ENCODE data around the gene POLR2I.

The POLR2I gene

DNA sequence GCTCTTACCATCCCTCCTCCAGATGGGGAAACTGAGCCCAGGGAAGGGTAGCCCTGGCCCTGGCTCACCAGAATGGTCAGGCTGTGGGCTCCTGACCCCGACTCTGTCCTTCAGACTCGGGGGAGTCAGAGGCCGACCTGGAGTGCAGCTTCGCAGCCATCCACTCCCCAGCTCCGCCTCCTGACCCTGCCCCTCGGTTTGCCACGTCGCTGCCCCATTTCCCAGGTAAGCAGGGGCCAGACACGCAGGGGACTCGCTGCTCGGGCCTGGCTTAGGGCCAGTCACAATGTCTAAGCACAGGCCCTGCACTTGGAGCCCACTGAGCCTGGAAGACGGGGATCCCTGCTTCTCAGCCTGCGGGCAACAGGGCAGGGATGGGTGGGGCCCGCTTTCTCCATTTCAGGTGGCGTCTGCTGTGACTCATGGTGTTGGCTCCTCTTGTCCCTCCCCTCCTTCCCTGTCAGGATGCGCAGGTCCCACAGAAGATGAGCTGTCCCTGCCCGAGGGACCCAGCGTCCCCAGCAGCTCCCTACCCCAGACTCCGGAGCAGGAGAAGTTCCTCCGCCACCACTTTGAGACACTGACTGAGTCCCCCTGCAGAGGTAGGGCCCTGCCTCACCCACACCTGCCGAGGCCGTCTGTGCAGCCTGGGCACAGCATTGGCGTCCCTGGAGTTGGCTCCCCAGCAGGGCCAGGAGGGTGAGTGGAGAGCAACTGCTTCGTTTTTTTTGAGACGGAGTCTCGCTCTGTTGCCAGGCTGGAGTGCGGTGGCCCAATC, 12.9 kb downstream of the POLR2I start:
- no peak overlapping the region for H3K4me3 Mint-ChIP-seq
- peaks cover 5% of the 10 kb centered on the region for H3K4me1 Mint-ChIP-seq (ENCODE audit: low read depth)
- intact Hi-C loops (cut with micrococcal nuclease): no loop called here
- H3K27me3 Mint-ChIP-seq: no peaks in the 10 kb centered on the region
- H3K27ac Mint-ChIP-seq: no peak overlapping the region
- peaks cover 36% of the 10 kb centered on the region for H3K36me3 Mint-ChIP-seq (ENCODE audit: low read depth)
- no peaks in the 10 kb centered on the region for H3K9me3 Mint-ChIP-seq

DNA sequence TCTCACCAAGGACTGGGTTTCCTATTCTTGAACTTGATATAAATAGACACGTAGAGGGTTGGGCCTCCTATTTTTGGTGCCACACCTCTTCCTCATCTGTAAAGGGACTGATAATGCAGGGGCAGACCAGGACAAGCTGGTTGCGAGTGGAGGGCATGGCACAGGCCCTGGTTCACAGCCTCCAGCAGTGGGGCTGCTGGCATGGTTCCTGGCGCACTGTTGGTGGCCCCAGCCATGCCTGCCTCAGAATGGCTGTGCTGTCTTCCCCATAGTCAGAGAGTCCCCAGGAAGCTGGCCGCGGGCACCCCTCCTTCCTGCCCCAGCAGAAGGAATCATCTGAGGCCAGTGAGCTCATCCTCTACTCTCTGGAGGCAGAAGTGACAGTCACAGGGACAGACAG, 14.2 kb downstream of the POLR2I start:
- intact Hi-C loops (cut with micrococcal nuclease): no loop called here
- no peak overlapping the region for H3K27ac Mint-ChIP-seq
- peaks cover 5% of the 10 kb centered on the region for H3K4me1 Mint-ChIP-seq (ENCODE audit: low read depth)
- H3K4me3 Mint-ChIP-seq: no peak overlapping the region
- peaks cover 38% of the 10 kb centered on the region for H3K36me3 Mint-ChIP-seq (ENCODE audit: low read depth)
- no peaks in the 10 kb centered on the region for H3K9me3 Mint-ChIP-seq
- no peaks in the 10 kb centered on the region for H3K27me3 Mint-ChIP-seq

DNA sequence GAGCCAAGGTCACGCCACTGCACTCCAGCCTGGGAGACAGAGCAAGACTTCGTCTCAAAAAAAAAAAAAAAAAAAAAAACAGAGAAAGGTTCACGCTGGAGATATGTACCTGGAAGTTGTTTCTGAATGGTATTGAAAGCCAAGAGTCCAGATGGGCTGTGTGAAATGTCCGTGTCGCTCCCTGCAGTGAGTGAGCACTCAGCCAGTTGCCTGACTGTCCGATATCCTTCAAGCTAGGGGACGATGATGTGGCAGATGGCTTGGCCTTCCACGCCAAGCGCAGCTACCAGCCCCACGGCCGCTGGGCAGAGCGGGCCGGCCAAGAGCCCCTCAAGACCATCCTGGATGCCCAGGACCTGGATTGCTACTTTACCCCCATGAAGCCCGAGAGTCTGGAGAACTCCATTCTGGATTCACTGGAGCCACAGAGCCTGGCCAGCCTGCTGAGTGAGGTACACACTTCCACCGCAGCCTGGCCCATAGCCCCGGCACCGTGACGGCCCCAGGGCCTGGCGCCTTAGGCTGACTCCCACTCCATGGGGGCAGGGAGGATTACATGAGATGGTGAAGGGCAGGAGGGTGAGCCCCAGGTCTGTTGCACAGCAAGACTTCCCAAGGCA, 15.4 kb downstream of the POLR2I start:
- Mint-ChIP-seq H3K27me3 (no peaks in the 10 kb centered on the region), H3K4me3 (no peak overlapping the region), H3K27ac (no peak overlapping the region), H3K9me3 (no peaks in the 10 kb centered on the region), H3K36me3 (ENCODE audit: low read depth) (peaks cover 38% of the 10 kb centered on the region), H3K4me1 (ENCODE audit: low read depth) (peaks cover 5% of the 10 kb centered on the region)
- intact Hi-C loops (cut with micrococcal nuclease): no loop called here

DNA sequence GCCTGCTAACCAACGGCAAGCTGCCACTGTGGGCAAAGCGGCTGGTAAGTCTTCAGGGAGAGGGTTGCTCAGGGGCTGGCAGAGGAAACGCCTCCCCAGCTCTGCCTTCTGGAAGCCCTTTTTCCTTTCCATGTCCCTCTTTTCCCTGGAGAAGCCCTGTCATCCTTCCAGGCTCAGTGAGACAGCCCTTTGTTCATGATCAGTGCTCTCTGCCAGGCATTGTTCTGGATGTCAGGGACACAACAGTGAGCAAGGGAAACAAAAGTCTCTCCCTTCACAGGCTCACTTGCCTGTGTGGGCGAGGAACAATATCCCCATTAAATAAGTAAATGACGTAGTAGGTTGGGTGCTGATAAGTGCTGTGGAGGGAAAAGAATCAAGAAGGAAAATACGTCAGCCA, 17.6 kb downstream of the POLR2I start:
- Mint-ChIP-seq H3K27ac (no peak overlapping the region), H3K4me1 (ENCODE audit: low read depth) (peaks cover 5% of the 10 kb centered on the region), H3K4me3 (no peak overlapping the region), H3K9me3 (no peaks in the 10 kb centered on the region), H3K27me3 (no peaks in the 10 kb centered on the region), H3K36me3 (ENCODE audit: low read depth) (peaks cover 37% of the 10 kb centered on the region)
- intact Hi-C loops (cut with micrococcal nuclease): no loop called here

DNA sequence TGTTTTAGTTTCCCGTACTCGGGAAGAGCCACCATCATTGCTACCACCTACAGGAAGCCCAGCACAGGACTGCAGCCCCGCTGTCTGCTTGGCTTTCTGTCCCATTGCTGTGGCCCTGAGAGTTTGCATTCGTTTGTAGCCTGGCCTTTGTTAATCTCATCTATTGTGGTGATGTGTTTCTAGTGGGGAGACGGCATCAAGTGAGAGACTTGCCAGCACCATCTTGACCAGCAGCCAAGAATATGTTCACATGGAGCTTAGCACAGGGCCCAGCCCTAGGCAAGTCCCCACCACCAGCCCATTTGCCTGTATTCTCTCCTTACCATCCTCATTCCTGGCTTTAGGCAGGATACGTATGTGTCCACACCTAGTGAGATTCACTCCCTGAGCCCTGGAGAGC, 21.0 kb downstream of the POLR2I start:
- Mint-ChIP-seq H3K36me3 (ENCODE audit: low read depth) (peaks cover 41% of the 10 kb centered on the region), H3K9me3 (no peaks in the 10 kb centered on the region), H3K27ac (no peak overlapping the region), H3K4me1 (ENCODE audit: low read depth) (no peaks in the 10 kb centered on the region), H3K27me3 (no peaks in the 10 kb centered on the region), H3K4me3 (no peak overlapping the region)
- intact Hi-C loops (cut with micrococcal nuclease): no loop called here

DNA sequence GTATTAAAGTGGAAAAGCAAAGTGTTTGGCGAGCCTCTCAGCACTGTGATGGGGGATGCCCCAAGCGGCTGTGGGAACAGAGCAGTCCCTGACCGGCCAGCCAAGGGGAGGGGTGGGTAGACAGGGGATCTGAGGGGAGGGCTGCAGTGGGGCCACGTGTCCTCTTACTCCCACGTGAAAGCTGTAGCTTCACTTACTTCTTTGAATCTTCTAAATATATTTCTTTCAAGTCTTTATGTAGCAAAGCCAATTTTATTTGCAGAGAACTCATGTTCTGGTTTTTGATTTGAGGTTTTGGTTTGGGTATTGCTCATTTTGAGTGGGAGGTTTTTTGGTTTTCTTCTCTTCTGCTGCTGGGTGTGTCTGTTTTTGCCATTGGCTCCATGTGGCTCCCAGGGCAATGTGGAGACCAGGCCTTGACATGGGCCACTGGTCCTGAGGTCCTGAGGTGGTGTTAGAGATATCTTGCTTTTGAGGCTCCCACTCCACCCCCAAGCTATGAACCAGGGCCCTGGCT, 21.5 kb downstream of the POLR2I start:
- H3K27ac Mint-ChIP-seq: peak overlapping the region; percentile 8
- intact Hi-C loops (cut with micrococcal nuclease): no loop called here
- H3K9me3 Mint-ChIP-seq: no peaks in the 10 kb centered on the region
- no peaks in the 10 kb centered on the region for H3K4me1 Mint-ChIP-seq (ENCODE audit: low read depth)
- H3K27me3 Mint-ChIP-seq: no peaks in the 10 kb centered on the region
- H3K36me3 Mint-ChIP-seq (ENCODE audit: low read depth): peaks cover 41% of the 10 kb centered on the region
- no peak overlapping the region for H3K4me3 Mint-ChIP-seq

DNA sequence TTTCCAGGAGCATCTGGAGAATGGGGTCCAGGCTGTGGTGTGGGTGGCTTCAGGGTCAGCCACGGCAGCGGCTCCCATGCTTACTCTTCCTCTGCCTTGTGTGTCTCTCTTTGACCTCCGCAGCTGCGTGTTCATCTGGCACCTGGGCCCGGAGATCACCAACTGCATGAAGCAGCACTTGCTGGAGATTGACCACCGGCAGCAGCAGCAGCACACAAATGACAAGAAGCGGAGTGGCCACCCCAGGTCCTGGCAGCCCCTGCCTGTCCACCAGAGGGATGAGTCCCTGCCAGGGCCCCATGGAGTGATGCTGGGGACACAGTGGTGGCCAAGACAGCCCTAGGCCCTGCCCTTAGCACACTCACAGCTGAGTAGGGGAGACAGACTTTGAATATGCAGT, 22.1 kb downstream of the POLR2I start:
- Mint-ChIP-seq H3K36me3 (ENCODE audit: low read depth) (peaks cover 41% of the 10 kb centered on the region), H3K4me1 (ENCODE audit: low read depth) (no peaks in the 10 kb centered on the region), H3K27me3 (no peaks in the 10 kb centered on the region), H3K27ac (peak overlapping the region; percentile 8), H3K9me3 (no peaks in the 10 kb centered on the region), H3K4me3 (no peak overlapping the region)
- intact Hi-C loops (cut with micrococcal nuclease): no loop called here

DNA sequence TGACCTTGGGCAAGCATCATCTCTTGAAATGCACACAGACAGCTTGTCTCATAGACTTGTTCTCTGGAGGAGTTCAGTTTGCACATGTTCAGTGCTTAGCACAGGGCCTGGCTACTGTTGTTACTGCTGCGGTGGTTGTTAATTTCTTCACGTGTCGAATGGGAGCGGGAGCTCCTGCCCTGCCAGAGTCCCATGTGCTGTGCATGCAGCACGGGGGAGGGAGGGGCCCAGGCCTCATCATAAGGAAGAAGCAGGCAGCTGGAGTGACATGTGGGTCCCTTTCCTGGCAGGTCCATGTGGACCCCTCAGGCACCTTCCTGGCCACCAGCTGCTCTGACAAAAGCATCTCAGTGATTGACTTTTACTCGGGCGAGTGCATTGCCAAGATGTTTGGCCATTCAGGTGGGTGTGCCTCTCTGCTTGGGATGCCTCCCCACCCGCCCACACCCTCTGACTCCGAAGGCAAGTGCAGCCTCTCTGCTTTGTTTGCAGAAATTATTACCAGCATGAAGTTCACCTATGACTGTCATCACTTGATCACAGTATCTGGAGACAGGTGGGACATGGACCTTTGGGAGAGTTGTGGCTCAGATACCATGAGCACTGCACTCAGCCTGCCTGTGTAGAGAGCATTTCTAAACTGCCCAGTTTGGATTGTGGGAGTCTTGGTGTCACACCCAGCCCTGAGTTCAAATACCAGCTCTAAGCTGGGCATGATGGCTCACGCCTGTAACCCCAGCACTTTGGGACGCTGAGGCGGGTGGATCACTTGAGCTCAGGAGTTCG, 23.6 kb downstream of the POLR2I start:
- H3K4me1 Mint-ChIP-seq (ENCODE audit: low read depth): no peaks in the 10 kb centered on the region
- H3K4me3 Mint-ChIP-seq: no peak overlapping the region
- H3K36me3 Mint-ChIP-seq (ENCODE audit: low read depth): peaks cover 31% of the 10 kb centered on the region
- H3K27ac Mint-ChIP-seq: no peak overlapping the region
- H3K9me3 Mint-ChIP-seq: no peaks in the 10 kb centered on the region
- intact Hi-C loops (cut with micrococcal nuclease): no loop called here
- no peaks in the 10 kb centered on the region for H3K27me3 Mint-ChIP-seq

DNA sequence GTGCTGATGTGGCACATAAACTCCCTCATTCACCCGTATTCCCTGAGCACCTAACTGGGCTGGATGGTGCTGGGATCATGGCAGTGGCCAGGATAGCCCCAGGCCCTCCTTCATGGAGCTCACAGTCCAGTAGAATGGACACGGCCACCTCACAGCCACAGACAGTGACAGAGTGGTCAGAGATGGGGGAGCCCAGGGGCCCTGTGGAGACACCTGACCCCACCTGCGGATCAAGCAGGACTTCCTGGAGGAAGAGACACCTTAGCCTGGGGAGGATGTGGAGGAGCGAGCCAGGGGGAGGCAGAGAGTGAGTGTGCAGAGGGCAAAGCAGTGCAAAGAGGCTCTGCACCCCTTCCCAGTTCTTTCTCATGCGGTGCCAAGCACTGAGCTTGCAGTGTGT, 24.8 kb downstream of the POLR2I start:
- peaks cover 32% of the 10 kb centered on the region for H3K36me3 Mint-ChIP-seq (ENCODE audit: low read depth)
- no peak overlapping the region for H3K27ac Mint-ChIP-seq
- intact Hi-C loops (cut with micrococcal nuclease): no loop called here
- H3K9me3 Mint-ChIP-seq: no peaks in the 10 kb centered on the region
- no peaks in the 10 kb centered on the region for H3K27me3 Mint-ChIP-seq
- H3K4me1 Mint-ChIP-seq (ENCODE audit: low read depth): no peaks in the 10 kb centered on the region
- no peak overlapping the region for H3K4me3 Mint-ChIP-seq

DNA sequence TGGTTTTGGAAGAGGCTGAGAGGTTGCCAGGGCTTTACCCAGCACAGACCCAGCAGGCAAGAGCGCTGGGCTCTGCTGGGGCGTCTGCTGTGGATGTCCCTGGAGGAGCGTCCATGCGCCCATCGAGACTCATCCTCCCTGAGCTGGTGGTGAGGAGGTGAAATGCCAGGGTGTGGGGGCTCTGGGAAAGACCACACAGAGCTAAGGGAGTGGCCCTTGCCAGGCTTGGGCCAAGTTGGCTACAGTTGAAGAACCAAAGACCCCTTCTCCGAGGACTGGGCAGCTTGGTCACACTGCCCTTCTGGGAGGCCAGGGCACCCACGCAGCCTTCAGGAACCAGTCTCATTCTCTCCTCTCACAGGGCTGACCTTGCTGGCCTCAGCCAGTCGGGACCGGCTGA, 28.3 kb downstream of the POLR2I start:
- Mint-ChIP-seq H3K9me3 (no peaks in the 10 kb centered on the region), H3K36me3 (ENCODE audit: low read depth) (peaks cover 37% of the 10 kb centered on the region), H3K4me1 (ENCODE audit: low read depth) (no peaks in the 10 kb centered on the region), H3K4me3 (no peak overlapping the region), H3K27ac (no peak overlapping the region), H3K27me3 (no peaks in the 10 kb centered on the region)
- intact Hi-C loops (cut with micrococcal nuclease): no loop called here

DNA sequence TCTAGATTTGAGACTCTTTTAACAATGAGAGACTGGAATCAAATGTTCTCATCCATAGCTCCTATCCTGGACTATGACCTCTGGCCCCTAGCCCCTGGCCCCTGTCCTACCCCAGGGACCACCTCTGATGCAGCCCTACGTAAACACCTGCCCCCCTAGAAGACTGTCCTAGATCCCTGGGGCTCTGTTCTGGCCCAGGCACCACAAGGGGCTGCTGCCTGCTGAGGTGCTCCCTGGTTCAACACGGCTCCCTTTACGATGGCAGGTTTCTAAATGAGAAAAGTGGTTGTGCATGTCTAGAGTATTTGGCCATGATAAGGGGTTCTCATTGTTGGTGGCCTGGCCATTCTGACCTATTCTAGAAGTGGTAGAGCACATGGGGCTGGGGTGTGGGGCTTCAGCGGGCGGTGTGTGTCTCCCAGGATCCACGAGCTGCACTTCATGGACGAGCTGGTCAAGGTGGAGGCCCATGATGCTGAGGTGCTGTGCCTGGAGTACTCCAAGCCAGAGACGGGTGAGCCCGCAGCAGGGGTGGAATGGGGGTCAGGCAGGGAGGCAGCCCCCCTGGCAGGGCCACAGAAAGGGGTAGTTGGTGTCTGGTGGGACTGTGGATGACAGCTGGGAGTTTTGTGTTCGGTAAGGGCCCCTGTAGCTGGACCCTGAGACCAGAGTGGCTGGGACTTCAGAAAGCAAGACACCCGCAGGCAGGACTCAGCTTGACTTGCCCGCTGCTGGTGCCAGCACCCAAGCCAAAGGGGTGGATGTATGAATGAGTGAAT, 30.3 kb downstream of the POLR2I start:
- H3K4me3 Mint-ChIP-seq: no peak overlapping the region
- H3K4me1 Mint-ChIP-seq (ENCODE audit: low read depth): no peaks in the 10 kb centered on the region
- no peaks in the 10 kb centered on the region for H3K27me3 Mint-ChIP-seq
- no peak overlapping the region for H3K27ac Mint-ChIP-seq
- H3K36me3 Mint-ChIP-seq (ENCODE audit: low read depth): peaks cover 31% of the 10 kb centered on the region
- intact Hi-C loops (cut with micrococcal nuclease): no loop called here
- no peaks in the 10 kb centered on the region for H3K9me3 Mint-ChIP-seq

DNA sequence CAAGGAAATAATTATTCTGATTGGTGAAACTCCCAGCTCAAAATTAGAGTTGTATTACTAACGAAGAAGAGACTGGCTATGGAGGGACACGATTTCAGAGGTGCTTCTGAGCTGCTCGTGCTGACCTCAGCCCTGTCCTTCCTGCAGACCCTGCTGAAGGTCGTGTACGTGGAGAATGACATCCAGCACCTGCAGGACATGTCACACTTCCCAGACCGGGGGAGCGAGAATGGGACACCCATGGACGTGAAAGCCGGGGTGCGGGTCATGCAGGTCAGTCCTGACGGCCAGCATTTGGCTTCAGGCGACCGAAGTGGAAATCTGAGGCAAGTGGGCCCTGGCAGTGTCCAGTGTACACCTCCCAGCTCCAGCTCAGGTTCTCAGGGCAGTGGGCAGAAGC, 31.8 kb downstream of the POLR2I start:
- Mint-ChIP-seq H3K27me3 (no peaks in the 10 kb centered on the region), H3K4me1 (ENCODE audit: low read depth) (no peaks in the 10 kb centered on the region), H3K27ac (no peak overlapping the region), H3K36me3 (ENCODE audit: low read depth) (peaks cover 26% of the 10 kb centered on the region), H3K9me3 (no peaks in the 10 kb centered on the region), H3K4me3 (no peak overlapping the region)
- intact Hi-C loops (cut with micrococcal nuclease): no loop called here

DNA sequence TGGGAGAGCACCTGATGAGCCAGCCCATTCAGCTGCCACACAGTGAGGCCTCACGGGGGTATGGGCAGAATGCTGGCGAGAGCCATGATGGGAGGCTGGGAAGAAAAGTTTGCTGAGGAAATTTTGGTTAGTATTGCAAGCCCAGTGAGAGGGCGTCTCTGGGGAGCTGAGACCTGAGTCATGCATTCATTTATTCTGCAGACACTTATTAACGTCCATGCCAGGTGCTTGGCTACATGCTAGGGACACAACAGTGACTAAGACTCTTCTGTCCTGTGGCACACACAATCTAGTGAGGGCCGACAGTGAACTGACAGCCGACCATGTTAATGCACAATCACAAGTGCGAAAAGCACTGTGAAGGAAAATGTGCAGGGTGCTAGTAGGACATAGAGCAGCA, 32.8 kb downstream of the POLR2I start:
- H3K36me3 Mint-ChIP-seq (ENCODE audit: low read depth): peaks cover 26% of the 10 kb centered on the region
- H3K9me3 Mint-ChIP-seq: no peaks in the 10 kb centered on the region
- no peaks in the 10 kb centered on the region for H3K4me1 Mint-ChIP-seq (ENCODE audit: low read depth)
- H3K4me3 Mint-ChIP-seq: no peak overlapping the region
- intact Hi-C loops (cut with micrococcal nuclease): no loop called here
- H3K27ac Mint-ChIP-seq: no peak overlapping the region
- H3K27me3 Mint-ChIP-seq: no peaks in the 10 kb centered on the region

DNA sequence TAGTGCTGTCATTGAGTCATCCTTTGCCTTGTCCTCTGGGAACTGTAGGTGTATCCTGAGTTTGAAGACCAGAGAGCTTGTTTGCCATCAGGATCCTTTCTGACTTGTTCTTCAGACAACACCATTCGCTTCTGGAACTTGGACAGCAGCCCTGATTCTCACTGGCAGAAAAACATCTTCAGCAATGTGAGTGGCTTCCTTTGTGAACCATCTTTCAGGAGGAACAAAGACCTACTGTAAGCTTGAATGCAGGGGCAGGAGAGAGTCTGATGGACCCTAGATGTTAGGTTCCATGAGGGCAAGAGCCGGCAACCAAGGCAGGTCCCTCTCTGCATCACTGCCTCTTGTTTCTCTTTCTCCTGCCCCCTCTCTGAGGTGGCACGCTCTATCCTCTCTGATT, 33.3 kb downstream of the POLR2I start:
- H3K27ac Mint-ChIP-seq: no peak overlapping the region

More for the DNA sequence above, 33.3 kb downstream of the POLR2I start:
- intact Hi-C loops (cut with micrococcal nuclease): no loop called here
- Mint-ChIP-seq H3K9me3 (no peaks in the 10 kb centered on the region), H3K27me3 (no peaks in the 10 kb centered on the region), H3K4me3 (no peak overlapping the region), H3K4me1 (ENCODE audit: low read depth) (no peaks in the 10 kb centered on the region), H3K36me3 (ENCODE audit: low read depth) (peaks cover 26% of the 10 kb centered on the region)

All from dendritic cell treated with granulocyte-macrophage colony-stimulating factor and Interleukin-4, amounts not matched to agents 40 ng/mL and 50 ng/mL, for 4 days (primary cell).